OCI-LY7 (cell line): ENCODE results near the gene CNOT6L. TPM values are rescaled to one million over a fixed set of nuclear protein-coding genes. Genes with fewer than 3 reads are reported as not detected.
A peak's percentile ranks its signal among the peaks of the same experiment; 100 is the strongest.

Source experiments
- BruUV-seq: library from RNA; stranded (reverse); fragments of 400-500 nt; replicated peaks from 2 replicates; lab custom pipeline; 2021; lab: Mats Ljungman, UMichigan
- CTCF ChIA-PET: fragments of 300-600 bp; sonication (Branson Sonifier 250); formaldehyde crosslinking; loops from one replicate; lab custom pipeline; 2022; ENCODE audit warnings: antibody characterized with exemption; ENCODE audit not compliant: unreplicated experiment; lab: Charles Lee
- POLR2A ChIA-PET: fragments of 300-600 bp; sonication (Branson Sonifier 250); formaldehyde crosslinking; loops from one replicate; lab custom pipeline; 2022; ENCODE audit warnings: antibody characterized with exemption; lab: Charles Lee
- DNase-seq: peaks from one replicate; pipeline ENCODE4 v3.0.0-alpha.2; 2015; ENCODE audit warnings: low spot score
- H2AFZ ChIP-seq: fragments of 200-600 bp; sonication (generic), shearing (Covaris generic); 2 replicates; pipeline ENCODE4 v1.6.1; 2014; ENCODE audit warnings: mild to moderate bottlenecking, antibody characterized with exemption, low read length, moderate library complexity
- H3K27ac ChIP-seq: fragments of 200-600 bp; sonication (generic); 2 replicates; pipeline ENCODE4 v1.5.1; 2014; ENCODE audit warnings: mixed run types, low read depth, mild to moderate bottlenecking, moderate library complexity, low read length, inconsistent platforms; ENCODE audit not compliant: poor library complexity, severe bottlenecking
- H3K36me3 ChIP-seq: fragments of 200-600 bp; sonication (generic); 2 replicates; pipeline ENCODE4 v1.6.1; 2014; ENCODE audit warnings: mild to moderate bottlenecking, antibody characterized with exemption, low read length, moderate library complexity, mixed read lengths; ENCODE audit not compliant: insufficient read depth
- H3K4me1 ChIP-seq: fragments of 200-600 bp; sonication (generic); 2 replicates; pipeline ENCODE4 v1.5.1; 2014; ENCODE audit warnings: mild to moderate bottlenecking, low read length; ENCODE audit not compliant: insufficient read depth, poor library complexity, severe bottlenecking
- H3K4me2 ChIP-seq: fragments of 200-600 bp; sonication (generic); 2 replicates; pipeline ENCODE4 v1.6.1; 2014; ENCODE audit warnings: mild to moderate bottlenecking, low read length
- H3K4me3 ChIP-seq: fragments of 200-600 bp; sonication (generic); 2 replicates; pipeline ENCODE4 v1.5.1; 2014; ENCODE audit warnings: mild to moderate bottlenecking, low read depth, low read length; ENCODE audit not compliant: poor library complexity, severe bottlenecking
- H3K79me2 ChIP-seq: fragments of 200-600 bp; sonication (generic); 2 replicates; pipeline ENCODE4 v1.6.1; 2016; ENCODE audit warnings: low read depth, mild to moderate bottlenecking, low read length, moderate library complexity, mixed read lengths; ENCODE audit not compliant: insufficient read depth
- H3K9me2 ChIP-seq: fragments of 200-600 bp; sonication (generic); 2 replicates; pipeline ENCODE4 v1.6.1; 2016; ENCODE audit warnings: mild to moderate bottlenecking, low read length, mixed read lengths; ENCODE audit not compliant: insufficient read depth
- H3K9me3 ChIP-seq: fragments of 200-600 bp; sonication (generic); 2 replicates; pipeline ENCODE4 v1.6.1; 2014; ENCODE audit warnings: mild to moderate bottlenecking, mixed run types, low read length, mixed read lengths
- H4K20me1 ChIP-seq: fragments of 200-600 bp; sonication (generic); 2 replicates; pipeline ENCODE4 v1.6.1; 2014; ENCODE audit warnings: mild to moderate bottlenecking, antibody characterized with exemption, low read length, moderate library complexity, mixed read lengths; ENCODE audit not compliant: insufficient read depth
- EZH2phosphoT487 ChIP-seq: fragments of 200-600 bp; sonication (generic); IDR thresholded peaks from 2 replicates; pipeline ENCODE4 v1.6.1; 2018; ENCODE audit warnings: low read depth, borderline replicate concordance, mild to moderate bottlenecking, mixed run types, antibody characterized with exemption, low read length, moderate library complexity, mixed read lengths
- intact Hi-C: fragments of 100-400 bp; cut with micrococcal nuclease; formaldehyde crosslinking; loops from one replicate; pipeline ENCODE4 v1.10.0; 2022; ENCODE audit not compliant: unreplicated experiment
- total RNA-seq, 2 experiments: library from RNA; depleted of rRNA in 1 of 2; stranded (reverse); fragments of >200 nt in 1 of 2; shearing (Covaris generic) in 1 of 2; gene quantifications; 2 replicates each; pipeline ENCODE4 v1.2.3, GENCODE V29; 2014 to 2022
- TF ChIP-seq, protein P1 (sequence below): fragments of 200-600 bp; sonication (generic); conservative IDR thresholded peaks from 2 replicates; pipeline ENCODE4 v1.5.1; 2014; ENCODE audit warnings: mild to moderate bottlenecking, antibody characterized with exemption, low read length, moderate library complexity, mixed read lengths

CNOT6L gene
- total RNA-seq, 2 experiments from 2014 or later = 21.4 to 112 TPM

DNA sequence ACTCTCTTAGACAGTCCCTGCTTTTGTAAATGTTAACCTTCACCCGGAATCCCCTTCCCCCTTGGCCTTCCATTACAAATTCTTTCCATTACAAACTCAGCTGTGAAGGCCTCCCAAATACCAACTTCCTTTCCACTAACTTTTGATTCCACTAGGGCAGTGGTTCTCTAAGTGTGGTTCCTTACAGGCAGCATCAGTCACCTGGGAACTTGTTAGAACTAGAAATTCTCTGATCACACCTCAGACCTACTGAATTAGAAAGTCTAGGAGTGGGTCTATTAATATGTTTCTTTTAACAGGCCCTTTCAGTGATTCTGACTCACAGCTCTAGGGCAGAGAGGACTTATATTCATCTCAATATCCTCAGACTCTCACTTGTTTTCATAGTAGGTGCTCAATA, 24.5 kb upstream of the CNOT6L start:
- TF ChIP-seq EZH2phosphoT487 = no peak
- TF ChIP-seq, protein P1, sequence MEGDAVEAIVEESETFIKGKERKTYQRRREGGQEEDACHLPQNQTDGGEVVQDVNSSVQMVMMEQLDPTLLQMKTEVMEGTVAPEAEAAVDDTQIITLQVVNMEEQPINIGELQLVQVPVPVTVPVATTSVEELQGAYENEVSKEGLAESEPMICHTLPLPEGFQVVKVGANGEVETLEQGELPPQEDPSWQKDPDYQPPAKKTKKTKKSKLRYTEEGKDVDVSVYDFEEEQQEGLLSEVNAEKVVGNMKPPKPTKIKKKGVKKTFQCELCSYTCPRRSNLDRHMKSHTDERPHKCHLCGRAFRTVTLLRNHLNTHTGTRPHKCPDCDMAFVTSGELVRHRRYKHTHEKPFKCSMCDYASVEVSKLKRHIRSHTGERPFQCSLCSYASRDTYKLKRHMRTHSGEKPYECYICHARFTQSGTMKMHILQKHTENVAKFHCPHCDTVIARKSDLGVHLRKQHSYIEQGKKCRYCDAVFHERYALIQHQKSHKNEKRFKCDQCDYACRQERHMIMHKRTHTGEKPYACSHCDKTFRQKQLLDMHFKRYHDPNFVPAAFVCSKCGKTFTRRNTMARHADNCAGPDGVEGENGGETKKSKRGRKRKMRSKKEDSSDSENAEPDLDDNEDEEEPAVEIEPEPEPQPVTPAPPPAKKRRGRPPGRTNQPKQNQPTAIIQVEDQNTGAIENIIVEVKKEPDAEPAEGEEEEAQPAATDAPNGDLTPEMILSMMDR = no peak
- H3K4me1 ChIP-seq = peaks cover 3% of the 10 kb centered on the region
- no peak overlapping the region for H3K4me2 ChIP-seq
- H3K79me2 ChIP-seq = no peaks in the 10 kb centered on the region
- H3K9me2 ChIP-seq = no peaks in the 10 kb centered on the region
- peak overlapping the region; percentile 37; the same call in 1 of the 2 replicates for H2AFZ ChIP-seq
- intact Hi-C loops = no loop called here
- ChIA-PET CTCF (no interaction called here), POLR2A (interaction anchor here (0.6 to 1.2 kb wide), 4 partner anchors 13 to 66 kb away, joined by 3 to 4 read pairs (median 3); no protein-coding TSS in a partner anchor)
- no peaks in the 10 kb centered on the region for H4K20me1 ChIP-seq
- no peak for DNase-seq
- H3K36me3 ChIP-seq = no peaks in the 10 kb centered on the region
- H3K9me3 ChIP-seq = no peaks in the 10 kb centered on the region
- H3K27ac ChIP-seq = no peak overlapping the region
- H3K4me3 ChIP-seq = no peak overlapping the region
- no TSS peak for BruUV-seq

- BruUV-seq = no TSS peak
- ChIA-PET POLR2A (interaction anchor here (1.3 to 1.8 kb wide), 2 partner anchors 12 to 21 kb away, joined by 6 read pairs; no protein-coding TSS in a partner anchor), CTCF (no interaction called here)
- no peak for TF ChIP-seq EZH2phosphoT487
- TF ChIP-seq, protein P1 = no peak
- H3K9me2 ChIP-seq = no peaks in the 10 kb centered on the region
- H3K36me3 ChIP-seq = no peaks in the 10 kb centered on the region
- H3K4me1 ChIP-seq = peaks cover 23% of the 10 kb centered on the region
- intact Hi-C loops = no loop called here
- H4K20me1 ChIP-seq = no peaks in the 10 kb centered on the region
- DNase-seq = no peak
- no peak overlapping the region for H2AFZ ChIP-seq
- no peak overlapping the region for H3K4me3 ChIP-seq
- H3K79me2 ChIP-seq = no peaks in the 10 kb centered on the region
- no peak overlapping the region for H3K27ac ChIP-seq
- H3K4me2 ChIP-seq = no peak overlapping the region
- no peaks in the 10 kb centered on the region; the same call in 1 of the 2 replicates for H3K9me3 ChIP-seq
Measured at GRCh38 chr4:77834403-77834802, 15.2 kb upstream of the CNOT6L start.

- no TSS peak for BruUV-seq
- ChIA-PET POLR2A (interaction anchor here (0.7 to 2.9 kb wide), 6 partner anchors 16 to 687 kb away, joined by 3 to 11 read pairs (median 4); no protein-coding TSS in a partner anchor), CTCF (no interaction called here)
- TF ChIP-seq EZH2phosphoT487 = no peak
- TF ChIP-seq, protein P1 = no peak
- H3K79me2 ChIP-seq = no peaks in the 10 kb centered on the region
- no peak overlapping the region for H3K4me2 ChIP-seq
- no peaks in the 10 kb centered on the region for H3K36me3 ChIP-seq
- no peaks in the 10 kb centered on the region for H3K9me2 ChIP-seq
- intact Hi-C loops = no loop called here
- H3K9me3 ChIP-seq = no peaks in the 10 kb centered on the region; the same call in 1 of the 2 replicates
- H3K27ac ChIP-seq = no peak overlapping the region
- no peak for DNase-seq
- H2AFZ ChIP-seq = peak overlapping the region; percentile 17; the same call in 1 of the 2 replicates
- H3K4me1 ChIP-seq = peaks cover 35% of the 10 kb centered on the region
- no peaks in the 10 kb centered on the region for H4K20me1 ChIP-seq
- H3K4me3 ChIP-seq = no peak overlapping the region
Measured at GRCh38 chr4:77833126-77833724, 14.1 kb upstream of the CNOT6L start.
